ENCODE measurements around the gene MAPKAPK5.
"Not testable (repeated sequence)": the region's sequence is repeated elsewhere in the genome, so short reads cannot be mapped to it uniquely, and the experiment has no call there.

The MAPKAPK5 gene

GRCh38 chr12:111827907-111828306 is 14.1 kb upstream of the MAPKAPK5 start:
- no peak for DNase-seq (ENCODE audit: low spot score)

DNA sequence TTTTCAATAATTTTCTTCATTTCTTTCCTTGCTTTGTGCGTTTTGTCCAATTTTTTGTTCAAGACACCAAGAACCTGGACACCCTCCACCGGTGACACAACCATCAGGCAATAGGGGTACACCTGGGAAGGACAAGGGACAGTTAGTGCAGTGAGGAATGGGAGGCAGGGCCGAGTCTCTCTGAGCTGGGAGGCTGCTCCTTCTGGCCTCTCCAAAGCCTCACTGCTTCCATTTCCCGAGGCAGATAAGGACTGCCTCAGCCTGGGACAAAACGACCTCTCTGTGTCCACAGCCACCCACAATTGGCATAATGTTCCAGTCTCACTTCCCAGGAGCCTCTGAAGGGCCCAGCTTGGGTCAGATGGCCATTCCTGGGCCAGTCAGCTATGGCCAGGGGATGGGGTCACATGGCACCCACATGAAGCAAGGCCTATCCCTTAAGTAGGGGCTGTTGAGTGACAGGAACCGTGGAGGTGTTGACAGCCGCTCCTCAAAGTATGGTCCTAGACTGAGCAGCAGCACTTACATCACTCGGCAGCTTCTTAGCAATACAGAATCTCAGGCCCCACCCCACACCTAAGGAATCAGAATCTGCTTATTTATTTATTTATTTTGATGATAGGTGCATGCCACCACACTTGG is 13.6 kb upstream of the MAPKAPK5 start:
- no peak for DNase-seq (ENCODE audit: low spot score)

- not testable (repeated sequence) for DNase-seq (ENCODE audit: low spot score)
These were observed 12.4 kb upstream of the MAPKAPK5 start for GRCh38 chr12:111829635-111830034.

DNA sequence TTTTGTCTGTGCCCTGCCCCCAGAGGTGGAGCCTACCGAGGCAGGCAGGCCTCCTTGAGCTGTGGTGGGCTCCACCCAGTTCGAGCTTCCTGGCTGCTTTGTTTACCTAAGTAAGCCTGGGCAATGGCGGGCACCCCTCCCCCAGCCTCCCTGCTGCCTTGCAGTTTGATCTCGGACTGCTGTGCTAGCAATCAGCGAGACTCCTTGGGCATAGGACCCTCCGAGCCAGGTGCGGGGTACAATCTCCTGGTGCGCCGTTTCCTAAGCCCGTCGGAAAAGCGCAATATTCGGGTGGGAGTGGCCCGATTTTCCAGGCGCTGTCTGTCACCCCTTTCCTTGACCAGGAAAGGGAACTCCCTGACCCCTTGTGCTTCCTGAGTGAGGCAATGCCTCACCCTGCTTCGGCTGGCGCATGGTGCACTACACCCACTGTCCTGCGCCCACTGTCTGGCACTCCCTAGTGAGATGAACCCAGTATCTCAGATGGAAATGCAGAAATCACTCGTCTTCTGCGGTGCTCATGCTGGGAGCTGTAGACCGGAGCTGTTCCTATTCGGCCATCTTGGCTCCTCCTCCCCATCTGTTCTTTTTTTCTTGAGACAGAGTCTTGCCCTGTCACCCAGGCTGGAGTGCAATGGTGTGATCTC is 7.2 kb upstream of the MAPKAPK5 start:
- not testable (repeated sequence) for DNase-seq (ENCODE audit: low spot score)

- DNase-seq (ENCODE audit: low spot score) = not testable (repeated sequence)
These were observed 6.4 kb upstream of the MAPKAPK5 start for GRCh38 chr12:111835531-111836181.

DNA sequence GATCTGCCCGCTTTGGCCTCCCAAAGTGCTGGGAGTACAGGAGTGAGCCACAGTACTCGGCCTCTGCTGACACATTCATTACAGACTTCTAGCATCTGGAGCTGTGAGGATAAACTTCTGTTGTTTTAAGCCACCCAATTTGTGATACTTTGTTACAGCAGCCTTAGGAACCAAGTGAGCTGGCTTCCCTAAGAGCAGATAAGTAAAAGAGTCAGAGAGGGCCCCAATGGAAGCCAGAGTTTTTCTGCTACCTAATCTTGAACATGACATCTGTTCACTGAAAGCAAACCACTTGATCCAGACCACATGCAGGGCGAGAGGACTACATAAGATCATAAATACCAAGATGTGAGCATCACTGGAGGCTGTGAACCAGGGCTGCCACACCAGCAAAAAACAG is 3.7 kb upstream of the MAPKAPK5 start:
- DNase-seq (ENCODE audit: low spot score) = no peak

- no peak for DNase-seq (ENCODE audit: low spot score)
These were observed 1.2 kb upstream of the MAPKAPK5 start for GRCh38 chr12:111840807-111841206.

DNA sequence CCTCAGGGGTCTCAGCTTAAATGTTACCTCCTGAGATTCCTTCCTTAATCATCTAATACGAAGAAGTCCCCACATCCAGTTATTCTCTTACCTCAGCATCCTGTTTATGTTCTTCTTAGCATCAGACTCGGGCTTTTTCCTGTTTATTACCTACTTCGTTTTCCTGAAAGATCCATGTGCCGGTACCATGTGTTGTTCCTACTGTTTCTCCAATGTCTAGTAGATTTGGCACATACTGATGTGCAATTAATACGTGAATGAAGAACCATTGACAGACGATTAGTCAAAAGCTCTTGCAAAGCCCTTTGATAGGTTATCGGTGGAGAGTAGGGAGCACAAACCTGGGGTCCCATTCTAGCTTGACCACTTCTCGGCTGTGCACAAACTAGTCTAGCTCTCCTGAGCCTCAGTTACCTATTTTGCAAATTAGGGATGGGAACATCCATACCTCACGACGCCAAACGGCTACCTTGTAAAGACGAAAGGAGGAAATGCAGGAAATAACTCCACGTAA is 735 bp upstream of the MAPKAPK5 start:
- DNase-seq (ENCODE audit: low spot score) = no peak

DNA sequence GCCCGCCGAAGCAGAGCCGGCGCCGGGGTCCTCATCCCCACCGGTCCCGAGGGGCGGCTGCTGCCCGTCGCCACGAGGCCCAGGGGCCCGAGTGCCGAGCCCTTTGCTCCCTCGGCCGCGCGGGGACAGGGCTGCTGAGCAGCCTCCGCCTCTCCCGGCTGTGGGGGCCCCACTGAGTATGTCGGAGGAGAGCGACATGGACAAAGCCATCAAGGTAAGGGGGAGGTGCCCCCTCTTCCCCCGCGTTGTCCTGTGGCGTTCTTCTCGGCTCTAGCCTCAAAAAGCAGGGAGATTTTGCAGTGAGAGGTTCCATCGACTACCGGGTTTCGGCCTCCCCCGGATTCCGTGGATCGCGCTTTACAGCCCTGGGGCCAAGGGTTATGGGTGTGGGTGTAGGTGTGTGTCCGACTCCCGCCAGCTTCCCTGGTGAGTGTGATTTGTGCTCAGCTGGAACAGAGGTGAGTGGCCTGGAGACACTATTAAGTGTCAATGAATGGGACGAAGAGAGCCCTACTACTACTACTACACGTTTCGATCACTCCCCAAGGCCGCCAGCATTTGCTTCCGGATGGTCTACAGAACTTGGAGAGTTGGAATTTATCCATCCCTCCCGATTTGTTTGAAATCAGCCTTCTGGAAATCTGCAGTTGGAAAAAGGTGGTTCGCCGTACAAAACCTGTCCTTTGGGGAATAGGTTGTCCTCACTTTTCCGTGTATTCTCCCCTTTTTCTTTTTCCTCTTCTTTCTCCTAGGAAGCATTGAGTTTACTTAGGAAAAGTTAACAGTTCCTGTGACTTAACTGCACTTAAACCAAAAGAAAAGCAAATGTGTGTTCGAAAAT is 748 bp downstream of the MAPKAPK5 start:
- peak; percentile 23 for DNase-seq (ENCODE audit: low spot score)

- DNase-seq (ENCODE audit: low spot score) = no peak
These were observed 4.0 kb downstream of the MAPKAPK5 start for GRCh38 chr12:111846016-111846415.

DNA sequence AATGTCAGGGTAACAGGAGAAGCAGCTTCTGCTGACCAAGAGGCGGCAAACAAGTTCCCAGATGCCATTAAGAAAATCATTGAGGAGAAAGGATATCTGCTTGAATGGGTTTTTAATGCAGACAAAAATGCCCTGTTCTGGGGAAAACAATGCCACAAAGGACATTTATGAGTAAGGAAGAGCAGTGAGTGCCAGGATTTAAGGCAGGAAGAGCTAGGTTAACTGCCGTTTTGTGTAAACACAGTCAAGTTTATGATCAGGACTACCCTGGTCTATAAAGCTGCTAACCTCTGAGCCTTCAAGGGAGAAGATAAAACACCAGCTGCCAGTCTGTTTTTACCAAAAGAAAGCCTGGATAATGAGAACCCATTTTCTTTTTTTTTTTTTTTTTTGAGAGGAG is 8.5 kb downstream of the MAPKAPK5 start:
- DNase-seq (ENCODE audit: low spot score) = no peak

DNA sequence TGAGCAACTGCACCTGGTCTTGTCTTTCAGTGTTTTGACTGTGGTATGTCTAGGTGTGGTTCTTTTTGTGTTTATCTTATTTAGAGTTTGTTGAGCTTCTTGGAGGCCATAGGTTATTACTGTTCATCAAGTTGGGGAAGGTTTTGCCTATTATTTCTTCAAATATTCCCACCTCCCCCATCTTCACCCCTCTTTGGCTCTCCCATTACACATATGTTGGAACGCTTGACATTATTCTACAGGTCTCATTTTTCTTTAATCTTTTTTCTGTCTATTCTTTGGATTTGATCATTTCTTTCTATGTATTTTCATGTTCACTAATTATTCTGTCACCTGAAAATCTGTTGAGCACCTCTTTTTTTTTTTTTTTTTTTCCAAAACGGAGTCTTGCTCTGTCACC is 16.2 kb downstream of the MAPKAPK5 start:
- DNase-seq (ENCODE audit: low spot score) = no peak

GRCh38 chr12:111858778-111859177 is 16.8 kb downstream of the MAPKAPK5 start:
- DNase-seq (ENCODE audit: low spot score) = no peak

DNA sequence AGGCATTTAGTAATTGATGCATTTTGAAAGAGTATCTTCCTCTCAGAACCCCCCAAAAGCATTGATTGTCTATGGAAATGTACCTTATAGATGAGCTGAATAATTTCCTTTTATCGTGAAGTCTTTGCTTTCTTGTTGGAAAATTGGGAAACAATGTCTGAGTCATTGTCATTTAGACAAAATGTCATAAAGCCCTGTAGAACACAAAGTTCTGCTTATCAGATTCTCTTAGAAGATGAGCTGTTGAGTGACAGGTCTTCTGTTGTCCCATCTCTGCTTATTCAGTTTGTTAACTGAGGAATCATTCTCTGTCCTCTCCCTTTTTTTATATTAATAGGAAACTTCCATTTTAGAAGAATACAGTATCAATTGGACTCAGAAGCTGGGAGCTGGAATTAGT is 22.9 kb downstream of the MAPKAPK5 start:
- DNase-seq (ENCODE audit: low spot score) = no peak

GRCh38 chr12:111867531-111867930 is 25.5 kb downstream of the MAPKAPK5 start:
- no peak for DNase-seq (ENCODE audit: low spot score)

DNA sequence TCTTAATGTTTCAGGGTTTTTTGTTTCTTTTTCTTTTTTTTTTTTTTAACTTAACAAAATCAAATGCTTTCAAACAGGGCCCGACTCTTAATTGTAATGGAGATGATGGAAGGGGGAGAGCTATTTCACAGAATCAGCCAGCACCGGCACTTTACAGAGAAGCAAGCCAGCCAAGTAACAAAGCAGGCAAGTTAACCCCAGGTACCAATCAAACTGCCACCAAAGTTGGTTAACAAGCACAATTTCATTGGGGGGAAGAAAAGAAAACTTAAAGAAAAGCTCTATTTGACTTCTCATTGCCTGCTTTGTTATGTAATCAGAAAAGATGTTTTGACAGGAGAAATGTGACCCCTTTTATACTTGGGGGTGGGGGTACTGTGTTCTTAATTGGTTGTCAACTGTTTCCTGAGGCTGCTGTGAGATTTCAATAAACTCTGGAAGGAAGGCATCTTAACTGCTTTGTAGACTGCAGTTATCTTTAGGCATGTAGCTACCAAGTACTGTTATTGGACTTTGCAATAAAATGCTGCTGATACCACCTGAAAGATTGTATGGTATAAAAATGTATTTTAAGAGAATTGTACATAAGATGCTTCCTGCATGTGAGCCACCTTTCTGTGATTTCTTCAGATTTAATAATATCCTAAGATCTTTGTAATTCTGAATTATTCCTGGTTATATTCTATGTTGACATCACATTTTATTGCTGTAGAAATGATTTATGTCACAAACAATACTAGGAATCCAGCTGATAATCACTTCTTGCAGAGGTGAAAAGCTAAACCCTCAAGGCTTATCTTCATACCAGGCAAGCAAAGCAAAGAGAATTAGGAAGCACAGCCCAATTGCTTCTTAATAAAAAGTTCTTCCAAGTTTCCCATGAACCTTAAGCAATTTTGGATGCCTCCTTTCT is 26.9 kb downstream of the MAPKAPK5 start:
- no peak for DNase-seq (ENCODE audit: low spot score)

DNA sequence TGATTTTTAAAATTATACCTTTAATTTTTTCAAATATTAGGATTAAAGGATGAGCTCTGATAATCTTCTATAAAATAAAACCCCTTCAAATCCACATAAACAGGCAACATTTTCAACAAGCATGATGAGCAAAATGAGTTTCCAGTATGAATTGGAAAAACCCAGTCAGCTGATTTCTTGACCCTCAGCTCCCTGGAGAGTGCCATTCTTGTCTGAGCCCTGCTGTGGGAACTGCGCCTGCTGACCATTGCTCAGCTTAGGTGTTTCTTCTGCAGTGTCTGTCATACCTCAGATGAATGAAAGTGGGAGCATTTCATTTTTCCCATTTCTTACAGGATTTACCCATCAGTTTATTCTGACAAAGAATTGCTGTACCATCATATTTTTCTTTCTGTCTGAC is 27.6 kb downstream of the MAPKAPK5 start:
- DNase-seq (ENCODE audit: low spot score) = no peak

DNA sequence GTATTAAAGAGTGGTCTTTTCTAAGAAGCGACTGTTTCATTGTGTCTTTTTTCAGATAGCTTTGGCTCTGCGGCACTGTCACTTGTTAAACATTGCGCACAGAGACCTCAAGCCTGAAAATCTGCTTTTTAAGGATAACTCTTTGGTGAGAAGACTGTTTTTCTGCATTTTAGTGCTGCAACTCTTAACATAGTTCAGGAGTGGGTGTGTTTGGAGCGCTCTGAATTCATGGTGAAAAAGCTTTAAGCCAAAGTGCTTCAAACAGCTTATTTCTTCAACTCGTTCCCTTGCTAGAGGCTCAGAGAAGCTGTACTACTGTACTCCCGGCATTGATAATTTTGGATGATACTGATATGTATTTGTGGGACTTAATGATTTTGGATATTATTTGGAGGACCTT is 28.2 kb downstream of the MAPKAPK5 start:
- no peak for DNase-seq (ENCODE audit: low spot score)

DNA sequence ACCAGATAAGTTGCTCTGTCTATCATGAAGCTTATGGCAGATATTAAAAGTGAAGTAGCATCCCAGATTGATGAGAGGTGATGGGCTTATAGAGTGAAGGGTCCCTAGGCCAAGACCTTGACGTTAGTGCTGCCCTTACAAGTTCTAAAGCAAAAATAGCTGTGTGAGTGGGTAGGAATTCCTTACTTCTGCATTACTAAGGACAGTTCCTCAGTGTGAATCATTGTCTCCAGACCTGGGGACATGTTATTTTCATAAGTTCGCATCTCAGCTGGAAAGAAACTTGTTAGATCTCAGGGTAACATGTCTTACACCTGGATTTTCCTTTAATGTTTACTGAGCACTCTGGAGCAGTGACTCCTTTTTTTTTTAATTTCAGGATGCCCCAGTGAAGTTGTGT is 28.7 kb downstream of the MAPKAPK5 start:
- no peak for DNase-seq (ENCODE audit: low spot score)

- DNase-seq (ENCODE audit: low spot score) = no peak
These were observed 31.1 kb downstream of the MAPKAPK5 start for GRCh38 chr12:111873113-111873512.

DNA sequence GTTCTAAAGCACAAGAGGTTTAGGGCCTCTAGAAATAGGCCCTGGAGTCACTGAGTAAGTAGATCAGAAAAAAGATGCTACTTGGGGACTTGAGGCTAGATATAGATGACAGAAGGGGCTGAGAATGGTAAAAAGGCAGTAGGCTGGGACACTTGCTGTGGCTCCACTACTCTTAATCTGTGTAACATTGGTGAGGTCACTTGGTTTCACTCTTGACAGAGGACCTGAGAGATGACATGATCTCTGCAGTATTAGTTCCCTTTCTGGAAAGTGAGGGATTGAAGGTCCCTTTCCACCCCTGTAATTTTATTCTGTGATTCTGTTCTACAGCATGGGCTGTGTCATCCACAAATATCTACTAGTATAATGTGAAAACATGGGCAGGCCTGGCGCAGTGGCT is 39.7 kb downstream of the MAPKAPK5 start:
- DNase-seq (ENCODE audit: low spot score) = no peak
